ENCODE measurements around the gene ADSS2.
"Not testable (repeated sequence)": the region's sequence is repeated elsewhere in the genome, so short reads cannot be mapped to it uniquely, and the experiment has no call there.

The ADSS2 gene

DNA sequence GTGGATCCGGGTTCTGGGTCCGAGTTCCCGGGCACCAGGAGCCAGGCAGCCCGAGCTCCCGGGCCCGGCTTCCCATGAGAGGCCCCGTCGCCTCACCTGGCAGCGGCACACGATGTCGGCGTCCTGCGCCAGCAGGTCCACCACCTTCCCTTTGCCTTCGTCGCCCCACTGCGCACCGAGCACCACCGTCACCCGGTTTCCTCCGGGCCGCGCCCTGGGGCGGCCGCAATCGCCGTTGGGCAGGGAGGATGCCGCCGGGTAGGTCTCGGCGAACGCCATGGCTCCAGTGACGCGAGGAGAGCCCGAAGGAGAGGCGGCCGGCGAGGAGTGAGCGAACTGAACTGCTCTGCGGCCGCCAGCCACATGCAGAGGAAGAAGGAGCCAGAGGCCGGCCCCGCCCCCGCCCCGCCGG, at the start of gene ADSS2:
Gene ADSS2, minus strand, starts transcription at position 371 of the 412 bp plus-strand sequence. Its CDS starts 92 bp downstream, at position 279.
- DNase-seq, result no peak

DNA sequence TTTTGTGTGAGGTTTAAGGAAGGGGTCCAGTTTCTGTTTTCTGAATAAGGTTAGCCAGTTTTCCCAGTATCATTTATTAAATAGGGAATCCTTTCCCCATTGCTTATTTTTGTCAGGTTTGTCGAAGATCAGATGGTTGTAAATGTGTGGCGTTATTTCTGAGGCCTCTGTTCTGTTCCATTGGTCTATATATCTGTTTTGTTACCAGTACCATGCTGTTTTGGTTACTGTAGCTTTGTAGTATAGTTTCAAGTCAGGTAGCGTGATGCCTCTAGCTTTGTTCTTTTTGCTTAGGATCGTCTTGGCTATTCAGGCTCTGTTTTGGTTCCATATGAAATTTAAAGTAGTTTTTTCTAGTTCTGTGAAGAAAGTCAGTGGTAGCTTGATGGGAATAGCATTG, 48.8 kb upstream of the ADSS2 start:
- not testable (repeated sequence) for DNase-seq

DNA sequence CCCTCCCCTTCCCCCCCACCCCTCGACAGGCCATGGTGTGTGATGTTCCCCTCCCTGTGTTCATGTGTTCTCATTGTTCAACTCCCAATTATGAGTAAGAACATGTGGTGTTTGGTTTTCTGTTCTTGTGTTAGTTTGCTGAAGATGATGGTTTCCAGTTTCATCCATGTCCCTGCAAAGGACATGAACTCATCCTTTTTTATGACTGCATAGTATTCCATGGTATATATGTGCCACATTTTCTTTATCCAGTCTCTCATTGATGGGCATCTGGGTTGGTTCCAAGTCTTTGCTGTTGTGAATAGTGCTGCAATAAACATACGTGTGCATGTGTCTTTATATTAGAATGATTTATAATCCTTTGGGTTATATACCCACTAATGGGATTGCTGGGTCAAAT, 47.8 kb upstream of the ADSS2 start:
- not testable (repeated sequence) for DNase-seq

DNA sequence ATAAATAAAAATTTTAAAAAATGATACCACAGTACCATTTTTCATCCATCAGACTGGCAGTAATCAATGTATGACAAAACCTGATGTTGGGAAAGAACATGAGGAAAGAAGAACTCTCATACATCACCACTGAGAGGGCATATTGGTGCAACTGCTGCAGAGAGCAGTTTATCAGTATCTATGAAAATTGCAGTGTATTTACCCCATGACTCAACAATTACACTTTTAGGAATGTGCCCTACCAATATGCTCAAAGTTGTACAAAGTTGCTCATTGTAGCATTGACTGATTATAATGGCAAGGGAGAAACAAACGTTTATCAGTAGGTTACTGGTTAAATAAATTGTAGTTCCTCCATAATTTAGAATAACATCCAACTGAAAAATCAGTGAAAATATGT, 46.1 kb upstream of the ADSS2 start:
- no peak for DNase-seq

DNA sequence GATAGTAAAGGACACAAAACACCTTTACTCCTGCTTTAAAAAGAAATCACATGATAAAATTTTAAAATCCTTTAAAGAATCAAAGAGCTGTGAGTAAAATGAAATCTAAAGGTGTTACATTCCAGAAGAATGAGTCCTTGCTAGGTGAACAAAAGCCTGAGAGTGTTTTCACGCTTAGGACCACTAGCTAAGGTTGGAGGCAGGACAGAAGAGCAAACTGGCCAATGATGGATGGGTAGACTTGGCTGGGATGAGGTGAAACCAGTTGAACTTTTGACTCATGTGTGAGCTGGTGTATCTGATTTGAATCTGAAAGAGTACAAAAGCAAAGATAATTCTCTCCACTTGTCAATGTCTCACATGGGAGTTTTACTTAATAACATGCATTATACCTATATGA, 44.5 kb upstream of the ADSS2 start:
- no peak for DNase-seq

DNA sequence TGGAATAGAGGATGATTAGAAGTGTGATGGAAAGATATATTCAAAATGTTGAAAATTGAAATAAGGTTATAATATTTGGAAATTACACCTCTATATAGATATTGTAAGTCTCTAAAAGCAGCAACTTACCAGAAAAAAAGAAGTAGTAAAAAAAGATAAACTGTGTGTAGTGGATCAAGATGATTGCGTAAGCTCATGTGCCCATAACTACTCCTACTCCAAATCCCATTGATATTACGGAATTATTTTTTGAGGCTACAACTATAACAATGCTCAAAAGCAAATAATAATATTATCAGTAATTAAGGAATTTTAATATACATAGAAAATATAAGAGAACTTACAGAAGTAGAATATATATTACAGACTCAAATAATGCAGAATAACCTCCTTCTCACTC, 42.9 kb upstream of the ADSS2 start:
- DNase-seq, result no peak

DNA sequence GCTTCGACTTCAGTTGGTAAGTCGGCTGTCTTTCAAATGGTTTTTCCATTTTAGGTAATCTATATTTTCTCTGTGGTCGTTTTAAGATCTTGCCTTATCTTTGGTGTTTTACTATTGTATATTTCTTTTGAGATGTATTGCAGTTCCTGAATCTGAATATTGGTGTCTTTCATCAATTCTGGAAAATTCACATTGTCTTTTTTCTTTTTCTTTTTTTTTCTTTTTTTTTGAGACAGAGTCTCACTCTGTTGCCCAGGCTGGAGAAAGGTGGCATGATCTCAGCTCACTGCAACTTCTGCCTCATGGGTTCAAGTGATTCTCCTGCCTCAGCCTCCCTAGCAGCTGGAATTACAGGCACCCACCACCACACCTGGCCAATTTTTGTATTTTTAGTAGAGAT, 33.3 kb upstream of the ADSS2 start:
- not testable (repeated sequence) for DNase-seq

DNA sequence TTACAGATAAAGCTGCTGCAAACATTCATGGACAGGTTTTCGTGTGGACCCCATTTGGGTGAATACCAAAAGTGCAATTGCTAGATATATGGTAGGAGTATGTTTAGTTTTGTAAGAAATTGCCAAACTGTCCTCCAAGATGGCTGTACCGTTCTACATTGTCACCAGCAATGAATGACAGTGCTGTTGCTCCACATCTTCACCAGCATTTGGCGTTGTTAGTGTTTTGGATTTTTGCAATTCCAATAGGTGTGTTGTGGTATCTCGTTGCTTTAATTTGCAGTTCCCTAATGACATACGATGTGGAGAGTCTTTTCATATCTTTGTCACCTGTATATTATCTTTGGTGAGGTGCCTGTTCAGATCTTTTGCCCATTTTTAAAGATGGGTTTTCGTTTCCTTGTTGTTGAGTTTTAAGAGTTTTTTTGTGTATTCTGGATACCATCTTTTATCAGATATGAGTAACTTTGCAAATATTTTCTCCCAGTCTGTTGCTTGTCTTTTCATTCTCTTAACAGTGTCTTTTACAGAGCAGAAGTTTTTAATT, 21.4 kb upstream of the ADSS2 start:
- no peak for DNase-seq

DNA sequence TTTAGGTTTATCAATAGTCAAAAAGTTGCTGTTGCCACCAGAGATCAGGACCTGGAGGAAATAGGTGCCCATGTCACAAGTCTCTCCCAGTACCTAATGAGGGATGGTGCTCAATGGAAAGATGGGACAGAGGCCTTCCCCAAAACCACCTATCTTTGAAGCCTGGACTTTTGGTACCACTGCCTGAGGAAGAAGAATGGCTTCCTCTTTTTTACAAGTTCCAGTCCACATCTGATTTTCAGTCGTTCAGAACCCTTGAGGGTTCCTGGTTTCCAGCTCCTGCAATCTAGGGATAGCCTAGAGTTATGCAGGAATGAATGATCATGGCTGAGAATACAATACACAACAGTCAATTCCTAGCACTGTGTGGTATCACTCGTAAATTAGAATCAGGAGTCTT, 15.0 kb upstream of the ADSS2 start:
- no peak for DNase-seq

DNA sequence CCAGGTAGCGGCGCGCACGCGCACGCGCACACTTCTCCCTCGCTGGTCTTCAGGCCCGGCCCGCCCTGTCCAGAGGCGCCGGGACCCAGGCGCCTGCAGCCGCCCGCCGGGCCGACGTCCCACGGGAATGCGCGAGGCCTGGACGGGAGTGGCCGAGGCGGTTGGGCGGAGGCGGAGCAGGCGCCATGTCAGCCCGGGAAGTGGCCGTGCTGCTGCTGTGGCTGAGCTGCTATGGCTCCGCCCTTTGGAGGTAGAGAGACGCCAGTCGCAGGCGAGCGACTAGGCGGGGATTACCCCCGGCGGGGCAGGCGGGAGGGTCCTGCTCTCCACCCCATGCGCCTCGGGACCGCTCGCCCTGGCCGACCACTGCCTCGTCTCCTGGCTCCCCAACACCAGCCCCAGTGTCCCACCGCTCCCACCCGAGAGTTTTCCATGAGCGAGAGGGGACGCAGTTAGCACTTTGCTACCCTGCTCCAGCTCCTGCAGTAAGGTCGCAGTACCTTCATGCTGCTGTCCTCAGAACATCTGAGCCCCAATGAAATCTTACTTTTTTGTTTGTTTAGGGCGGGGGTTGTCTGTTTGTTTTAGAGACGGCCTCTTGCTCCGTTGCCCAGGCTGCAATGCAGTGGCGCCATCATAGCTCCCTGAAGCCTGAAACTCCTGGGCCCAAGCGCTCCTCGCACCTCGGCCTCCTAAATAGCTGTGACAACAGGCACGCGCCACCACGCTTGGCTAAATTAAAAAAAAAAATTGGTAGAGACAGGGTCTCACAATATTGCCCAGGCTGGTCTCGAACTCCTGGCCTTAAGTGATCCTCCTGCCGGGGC, 9.7 kb upstream of the ADSS2 start, which contains the start of gene CATSPERE:
Gene CATSPERE, plus strand, starts transcription at position 29 of the 827 bp plus-strand sequence. Its CDS starts 157 bp downstream, at position 186.
- DNase-seq, result peak; percentile 77

DNA sequence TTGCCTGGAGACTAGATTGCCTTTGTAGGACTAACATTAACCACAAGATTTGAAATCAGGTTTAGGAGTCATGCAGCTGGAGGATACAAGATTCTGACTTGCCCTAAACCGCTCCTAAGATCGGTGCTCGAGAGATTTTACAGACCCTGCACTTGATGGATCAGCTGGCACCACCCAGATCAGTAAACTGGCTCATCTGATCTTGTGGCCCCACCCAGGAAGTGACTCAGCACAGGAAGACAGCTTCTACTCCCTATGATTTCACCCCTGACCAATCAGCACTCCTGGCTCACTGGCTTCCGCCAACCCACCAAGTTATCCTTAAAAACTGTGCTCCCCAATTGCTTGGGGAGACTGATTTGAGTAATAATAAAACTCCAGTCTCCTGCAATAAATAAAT, 8.5 kb upstream of the ADSS2 start:
- peak; percentile 29 for DNase-seq

DNA sequence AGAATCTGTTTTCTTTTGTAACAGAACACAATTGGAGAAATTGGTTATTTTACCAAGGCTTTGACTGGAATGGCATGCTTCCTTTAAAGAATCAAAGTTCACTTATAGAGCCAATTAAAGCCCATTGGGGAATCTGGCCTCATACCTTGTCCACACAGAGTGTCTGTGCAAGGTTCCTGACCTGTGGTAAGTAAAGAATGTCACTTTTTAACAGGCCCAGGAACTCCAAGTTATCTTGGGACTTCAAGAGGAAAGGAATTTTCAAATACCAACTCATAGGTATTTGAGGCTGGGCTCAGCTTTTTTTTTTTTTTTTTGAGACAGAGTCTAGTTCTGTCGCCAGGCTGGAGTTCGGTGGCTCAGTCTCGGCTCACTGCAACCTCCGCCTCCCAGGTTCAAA, 7.1 kb upstream of the ADSS2 start:
- DNase-seq, result no peak

DNA sequence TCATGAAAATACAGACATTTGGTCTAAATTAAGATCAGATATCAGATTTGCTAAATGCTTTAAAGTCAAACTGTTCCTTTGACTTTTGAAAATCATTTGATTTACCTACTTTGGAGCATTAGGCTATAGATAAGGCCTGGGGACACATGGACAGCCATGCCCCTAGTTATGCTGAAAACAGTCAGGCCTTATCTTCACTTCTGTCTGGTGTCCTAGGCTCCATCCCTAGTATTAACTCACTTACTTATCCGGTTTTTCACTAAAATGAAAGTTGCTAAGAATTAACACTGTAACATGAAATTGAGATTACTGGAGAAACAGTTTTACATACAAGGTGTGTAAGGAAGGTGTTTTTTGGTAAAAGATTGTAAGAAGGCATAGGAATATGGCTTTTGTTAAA, 4.9 kb upstream of the ADSS2 start:
- DNase-seq, result no peak

DNA sequence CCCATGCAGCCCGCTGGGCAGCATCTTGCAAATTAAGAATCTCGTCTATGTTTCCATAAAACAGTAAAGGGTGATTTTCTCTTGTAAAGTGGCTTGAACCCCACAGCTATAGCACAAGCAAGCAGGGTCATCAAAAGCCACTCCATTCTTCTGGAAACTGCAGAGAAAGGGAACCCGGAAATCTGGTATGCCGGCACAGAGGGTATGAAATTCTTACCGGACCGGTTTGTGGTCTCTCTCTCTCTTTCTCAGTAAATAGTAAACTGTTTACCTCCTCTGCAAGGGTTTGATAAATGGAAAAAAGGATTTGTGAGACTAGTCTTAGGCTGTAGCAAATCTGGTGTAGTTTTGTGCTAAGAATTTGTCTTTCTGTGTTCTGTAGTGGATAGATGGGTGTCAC, 2.7 kb upstream of the ADSS2 start:
- DNase-seq, result no peak

DNA sequence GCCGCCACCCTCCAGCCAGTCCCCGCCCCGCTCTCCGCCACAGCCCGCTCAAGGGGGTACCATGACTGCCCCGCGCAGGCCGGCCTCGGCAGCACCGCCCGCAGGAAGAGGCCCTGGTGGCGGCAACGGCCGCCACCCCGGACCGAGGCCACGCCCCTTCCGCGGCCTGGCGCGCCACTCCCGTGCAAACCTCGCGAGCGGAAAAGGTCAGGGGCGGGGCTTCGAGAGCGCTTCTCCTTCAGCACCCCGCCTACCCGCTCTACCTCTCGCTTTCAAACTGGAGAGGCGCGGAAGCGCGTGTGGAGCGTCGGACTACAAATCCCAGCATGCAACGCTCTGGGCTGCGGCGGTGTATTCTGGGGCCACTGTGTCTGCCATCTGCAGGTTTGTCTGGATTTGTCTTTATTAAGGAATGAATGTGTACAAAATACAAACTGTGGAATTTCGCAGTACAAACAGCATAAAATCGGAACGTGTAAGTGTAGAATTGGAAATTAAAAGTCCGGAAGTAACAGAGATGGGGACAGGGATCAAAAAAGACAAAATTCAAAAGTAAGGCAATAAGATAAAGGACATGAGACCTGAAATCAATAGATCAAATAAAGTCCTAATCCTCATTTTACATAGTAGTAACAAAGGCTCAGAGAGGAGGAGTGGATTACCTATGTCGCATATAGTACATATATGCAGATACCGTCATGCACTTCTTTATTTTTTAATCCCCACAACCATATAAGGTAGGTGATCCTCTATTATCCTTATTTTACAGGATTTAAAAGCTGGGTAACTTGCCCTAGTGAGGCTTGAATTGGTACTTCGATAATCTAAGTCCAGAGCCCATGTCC, 464 bp upstream of the ADSS2 start:
- peak; percentile 99 for DNase-seq

DNA sequence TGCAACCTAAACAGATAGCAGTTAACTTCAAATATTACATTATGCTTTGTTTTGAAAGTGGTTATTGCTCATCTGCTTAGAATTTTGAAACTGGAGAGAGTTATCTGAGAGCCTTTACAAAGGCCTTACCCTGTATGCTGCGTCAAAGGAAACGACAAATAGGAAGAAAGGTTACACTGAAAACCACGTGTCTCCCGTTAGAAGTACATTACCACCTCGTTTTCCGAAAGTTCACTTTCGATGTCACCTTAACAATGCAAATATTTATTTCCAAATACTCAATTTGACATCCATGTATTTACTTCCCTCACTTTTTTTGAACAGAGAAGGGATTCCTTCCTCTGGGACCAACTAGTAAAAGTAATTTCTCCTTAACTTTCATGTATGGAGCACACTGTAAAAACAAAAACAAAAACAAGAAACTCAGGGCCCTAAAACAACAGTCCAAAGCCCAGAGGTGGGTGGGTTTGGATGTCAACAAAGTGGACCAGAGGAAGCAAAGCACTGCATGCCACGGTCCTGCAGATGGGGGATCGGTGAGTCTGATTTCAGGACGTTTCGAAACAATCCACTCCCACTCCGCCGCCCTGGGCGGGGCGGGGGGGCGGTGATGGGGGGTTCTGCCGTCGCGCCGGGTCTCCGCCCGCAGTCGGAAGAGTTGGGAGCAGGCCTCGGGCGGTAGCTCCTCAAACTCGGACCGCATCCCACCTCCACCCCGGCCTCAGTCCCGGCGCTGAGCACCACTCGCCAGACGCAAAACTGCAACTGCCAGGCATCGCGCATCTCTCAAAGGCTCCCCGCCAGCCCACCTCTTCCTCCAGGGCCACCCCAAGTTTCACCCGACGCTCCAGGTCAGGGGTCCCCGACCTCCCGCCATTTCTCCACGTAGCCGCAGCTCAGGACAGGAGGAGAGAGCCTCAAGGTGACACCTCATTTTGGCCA, 841 bp downstream of the ADSS2 start:
- peak; percentile 58 for DNase-seq

DNA sequence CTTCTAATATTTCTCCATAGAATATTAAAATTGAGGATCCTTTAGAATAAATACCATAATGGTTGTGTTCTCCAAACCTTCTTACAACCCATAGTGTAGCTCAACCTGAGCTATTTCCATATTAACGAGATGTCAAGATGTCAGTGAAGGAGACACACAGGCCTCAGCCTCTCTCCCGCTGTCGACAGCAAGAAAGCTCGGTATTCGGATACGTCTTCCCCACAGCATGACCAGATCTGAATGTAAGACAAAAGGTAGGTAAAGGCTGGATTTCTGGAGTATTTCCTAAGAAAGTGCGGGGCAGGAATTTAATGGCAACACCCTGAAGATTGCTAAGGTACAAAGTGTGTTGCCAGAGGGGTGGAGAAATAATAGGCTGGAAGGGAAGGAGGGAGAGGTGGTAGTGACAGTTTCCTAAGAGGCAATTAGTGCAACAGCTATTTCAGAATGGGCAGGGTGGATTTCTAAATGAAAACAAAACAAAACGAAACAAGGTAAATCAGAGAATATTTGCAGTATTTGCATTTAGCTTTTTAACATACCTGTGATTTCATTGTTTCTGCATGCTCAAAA, 1.7 kb downstream of the ADSS2 start:
- DNase-seq, result no peak

DNA sequence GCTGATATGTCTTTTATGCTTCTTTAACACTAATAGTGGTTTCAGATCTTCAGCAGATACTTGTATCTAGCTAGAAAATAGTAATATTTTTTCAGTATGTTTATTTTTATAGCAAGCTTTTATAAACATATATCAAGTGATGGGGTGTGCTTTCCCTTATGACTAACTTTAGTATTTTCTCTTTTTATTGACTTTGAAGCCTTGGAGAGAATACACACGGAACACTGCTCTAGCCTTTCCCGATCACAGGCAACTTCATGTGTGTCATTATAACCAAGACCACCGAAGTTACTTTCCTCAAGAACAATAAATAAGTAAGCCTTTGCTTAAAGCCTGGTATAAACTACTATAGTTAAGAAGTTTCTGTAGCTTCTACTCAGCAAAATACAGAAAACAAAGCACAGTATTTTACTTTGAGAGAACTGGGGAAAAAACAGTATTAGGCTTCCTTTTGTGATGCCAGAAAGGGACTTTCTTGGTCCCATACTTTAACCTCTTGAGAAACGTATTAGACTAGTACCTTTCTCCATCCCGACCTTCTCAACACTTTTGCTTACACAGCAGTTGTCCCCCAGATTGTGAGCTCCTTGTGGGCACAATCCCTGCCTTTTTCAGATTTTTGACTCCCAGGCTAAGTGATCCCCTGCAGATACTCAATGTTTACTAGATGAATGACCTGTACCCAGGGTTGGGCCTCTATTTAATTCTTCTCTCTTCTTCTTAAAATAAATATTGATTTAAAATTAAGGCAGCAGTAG, 3.3 kb downstream of the ADSS2 start:
- no peak for DNase-seq

DNA sequence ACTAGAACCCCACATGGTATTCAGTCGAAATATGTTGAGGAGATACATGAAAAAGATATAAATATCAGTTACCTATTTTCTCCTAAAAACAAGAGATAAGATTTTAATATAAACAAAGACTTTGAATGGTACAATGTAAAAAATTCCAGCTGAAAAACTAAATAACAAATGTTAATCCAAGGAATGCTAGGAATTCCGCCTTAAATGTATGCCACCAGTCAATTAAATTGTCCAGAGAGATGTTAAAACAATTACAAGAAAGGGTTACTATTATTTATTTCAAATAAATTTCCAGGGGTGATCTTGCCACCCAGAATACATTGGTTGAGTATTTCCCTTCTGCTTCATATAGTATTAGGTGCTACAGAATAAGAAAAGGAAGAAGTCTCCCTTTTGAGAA, 4.2 kb downstream of the ADSS2 start:
- DNase-seq, result no peak

DNA sequence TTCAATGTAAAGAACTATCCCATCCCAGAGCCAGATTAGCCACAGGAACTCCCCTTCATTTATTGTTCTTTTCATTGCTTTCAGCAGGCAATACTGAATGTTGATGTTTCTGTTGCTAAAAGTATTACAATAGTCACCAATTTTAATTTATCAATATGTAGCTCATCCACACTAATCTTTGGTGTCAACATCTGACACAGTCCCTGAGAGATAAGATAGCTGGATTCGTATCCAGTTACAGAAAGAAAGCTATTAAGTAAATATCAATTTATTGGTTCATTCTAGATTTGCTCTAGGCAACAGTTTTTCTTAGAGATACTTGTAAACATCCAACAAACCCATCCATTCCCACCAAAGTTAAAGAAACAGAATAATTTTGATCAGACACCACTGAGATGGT, 4.7 kb downstream of the ADSS2 start:
- no peak for DNase-seq
